Measurements from ENCODE around the gene FKTN.

- TF ChIP-seq CTCF (IDR thresholded peaks at IDR 0.05) (no peak), POLR2A (IDR thresholded peaks at IDR 0.05) (no peak), EP300 (IDR thresholded peaks at IDR 0.05) (no peak)
Observed at GRCh38 chr9:105651806-105652205, 93.9 kb downstream of the FKTN start.
